K562 (cell line): ENCODE measurements around the gene ACHE. TPM values are rescaled to one million over a fixed set of nuclear protein-coding genes. Genes with fewer than 3 reads are reported as not detected.

ENCODE experiments used
- ATAC-seq: fragments of 200-7000 bp; cut with Tn5 transposase; 3 replicates; pipeline ENCODE4 v1.9.1; 2020; ENCODE audit warnings: moderate library complexity
- BruUV-seq: library from RNA; stranded (reverse); fragments of 400-500 nt; replicated peaks from 2 replicates; lab custom pipeline; 2021; lab: Mats Ljungman, UMichigan
- CTCF ChIA-PET: fragments of 300-600 bp; formaldehyde crosslinking; extraction: SDS; loops from one replicate; lab custom pipeline; 2021; ENCODE audit warnings: low intra/inter-chr PET ratio; lab: Yijun Ruan, JAX
- POLR2A ChIA-PET: fragments of 300-600, 350-650 bp; sonication (Branson Sonifier 250); formaldehyde crosslinking; extraction: SDS; loops from one replicate; lab custom pipeline; 2021; ENCODE audit warnings: antibody characterized with exemption, inconsistent platforms; lab: Yijun Ruan, JAX
- DNase-seq, 4 experiments: peaks; one replicate each; pipeline versions ENCODE4 v3.0.0 to v3.0.0-alpha.2; 2011 to 2018; ENCODE audit warnings: low spot score in 3 of 4, mixed read lengths in 3 of 4; ENCODE audit errors: extremely low read depth in 1 of 4
- FAIRE-seq: peaks from 2 replicates; lab custom pipeline; 2011; peaks lifted over from hg19 to GRCh38; lab: Jason Lieb, UNC
- H2AFZ ChIP-seq: 2 replicates; pipeline ENCODE4 v1.6.0; 2011; ENCODE audit warnings: low read depth, low read length, control low read depth, inconsistent platforms
- H3K27ac ChIP-seq: fragments of 200-600 bp; 3 replicates; pipeline ENCODE4 v1.8.0; 2011; ENCODE audit warnings: low read depth, mild to moderate bottlenecking, control low read depth, inconsistent platforms, low read length, moderate library complexity, mixed read lengths; ENCODE audit errors: extremely low read depth
- H3K27me3 ChIP-seq, 2 experiments: fragments of 300-600 bp in 1 of 2; 2 replicates in 1 of 2; 3 replicates in 1 of 2; pipeline versions ENCODE4 v1.6.0 to v1.8.0; 2011; ENCODE audit warnings: inconsistent platforms in 2 of 2, low read length in 2 of 2, mild to moderate bottlenecking in 1 of 2, mixed read lengths in 1 of 2, moderate library complexity in 1 of 2; ENCODE audit not compliant: control insufficient read depth in 2 of 2, insufficient read depth in 2 of 2
- H3K36me3 ChIP-seq: fragments of 300-600 bp; 3 replicates; pipeline ENCODE4 v1.8.0; 2011; ENCODE audit warnings: mild to moderate bottlenecking, low read length, inconsistent platforms; ENCODE audit not compliant: control insufficient read depth, insufficient read depth
- H3K4me1 ChIP-seq, 2 experiments: fragments of 200-600 bp in 1 of 2; replicated peaks in 1 of 2; 2 replicates in 1 of 2; 3 replicates in 1 of 2; pipeline versions ENCODE4 v1.5.1 to v1.8.0; 2011; ENCODE audit warnings: inconsistent platforms in 2 of 2, low read length in 2 of 2, mild to moderate bottlenecking in 1 of 2, mixed read lengths in 1 of 2, moderate library complexity in 1 of 2; ENCODE audit not compliant: control insufficient read depth in 2 of 2, insufficient read depth in 2 of 2
- H3K4me2 ChIP-seq: 2 replicates; pipeline ENCODE4 v1.6.1; 2011; ENCODE audit warnings: low read length, control low read depth, inconsistent platforms, mixed read lengths; ENCODE audit not compliant: insufficient read depth
- H3K4me3 ChIP-seq: fragments of 200-600 bp; sonication (generic), shearing (Covaris generic); 2 replicates; pipeline ENCODE4 v1.5.1; 2016; ENCODE audit warnings: control low read depth, inconsistent platforms
- H3K79me2 ChIP-seq: fragments of 200-600 bp; 3 replicates; pipeline ENCODE4 v1.8.0; 2011; ENCODE audit warnings: low read length, inconsistent platforms; ENCODE audit not compliant: control insufficient read depth, insufficient read depth
- H3K9ac ChIP-seq, 2 experiments: 2 replicates each; pipeline versions ENCODE4 v1.6.0 to v1.6.1; 2011; ENCODE audit warnings: low read depth in 2 of 2, low read length in 2 of 2, control low read depth in 1 of 2, inconsistent platforms in 1 of 2, mild to moderate bottlenecking in 1 of 2, mixed read lengths in 1 of 2; ENCODE audit not compliant: insufficient read depth in 1 of 2
- H3K9me1 ChIP-seq: one replicate; pipeline ENCODE4 v1.6.0; 2011; ENCODE audit warnings: inconsistent platforms, mild to moderate bottlenecking, low read length, moderate library complexity; ENCODE audit not compliant: control insufficient read depth, insufficient read depth
- H3K9me3 ChIP-seq: replicated peaks from 2 replicates; pipeline ENCODE4 v1.5.1; 2011; ENCODE audit warnings: low read depth, low read length, inconsistent platforms; ENCODE audit not compliant: control insufficient read depth, insufficient read depth
- H4K20me1 ChIP-seq: replicated peaks from 2 replicates; pipeline ENCODE4 v1.6.1; 2011; ENCODE audit warnings: low read length, inconsistent platforms, mixed read lengths; ENCODE audit not compliant: control insufficient read depth, insufficient read depth
- PKNOX1 ChIP-seq: fragments of 450-650 bp; IDR thresholded peaks from 2 replicates; pipeline ENCODE4 v1.6.1; 2016
- RBFOX2 ChIP-seq: fragments of 200-400 bp; formaldehyde crosslinking; IDR thresholded peaks from 2 replicates; pipeline ENCODE4 v1.6.1; 2017; ENCODE audit warnings: low read depth, mild to moderate bottlenecking, low read length, moderate library complexity
- ZNF140 ChIP-seq: fragments of 250-450 bp; sonication (Bioruptor Pico); IDR thresholded peaks from 2 replicates; pipeline ENCODE4 v1.8.0; 2021; ENCODE audit warnings: moderate library complexity, mild to moderate bottlenecking, inconsistent platforms
- WGBS: fragments of 100-300 bp; shearing (Covaris generic); methylation state at CpG from one replicate; pipeline ENCODE4 v1.1.6; 2016; ENCODE audit warnings: low coverage, mixed read lengths; ENCODE audit not compliant: insufficient coverage; ENCODE audit errors: missing lambda C conversion rate; 5-methylcytosine and 5-hydroxymethylcytosine counted together
- in situ Hi-C: fragments of 300-500 bp; cut with MboI; formaldehyde crosslinking; loops from 4 replicates; pipeline ENCODE4 v1.15.0; 2018; ENCODE audit warnings: inconsistent platforms, mixed read lengths
- intact Hi-C: fragments of 100-400 bp; cut with micrococcal nuclease; formaldehyde crosslinking; loops from 2 replicates; pipeline ENCODE4 v1.14.2; 2022
- polyA plus RNA-seq, 8 experiments: library from polyadenylated mRNA; depleted of rRNA in 4 of 8; stranded (reverse) in 5 of 8; unstranded in 3 of 8; fragments of >200 nt; fragmentation: Nextera tagmentation in 2 of 8; fragmentation: Illumina TruSeq in 1 of 8; extraction: Ambion mirVana in 2 of 8; extraction: Trizol in 1 of 8; gene quantifications; 2 replicates each; pipeline versions ENCODE4 v1.2.1 to v1.2.3, GENCODE V29; 2011 to 2014; ENCODE audit warnings: inconsistent platforms in 1 of 8, missing spikeins in 1 of 8
- total RNA-seq, 7 experiments: library from RNA; depleted of rRNA in 6 of 7; stranded (reverse); fragments of >200 nt in 6 of 7; fragmentation: Illumina TruSeq in 2 of 7; extraction: Trizol in 2 of 7; gene quantifications; 2 replicates each; pipeline versions ENCODE4 v1.2.1 to v1.2.3, GENCODE V29; 2011 to 2021; ENCODE audit warnings: low replicate concordance in 1 of 7
- TF ChIP-seq, protein P1 (sequence below): sonication (generic); formaldehyde crosslinking; IDR thresholded peaks from 2 replicates; pipeline ENCODE4 v1.8.1; 2023; ENCODE audit warnings: missing genetic modification reagents, mild to moderate bottlenecking, borderline replicate concordance

ACHE gene
- total and polyA plus RNA-seq, 9 of the 15 experiments (the other 6 are each of a cell fraction or from before 2014, with no cell fraction given): 0.04 to 8.8 (median 1.9) TPM

DNA sequence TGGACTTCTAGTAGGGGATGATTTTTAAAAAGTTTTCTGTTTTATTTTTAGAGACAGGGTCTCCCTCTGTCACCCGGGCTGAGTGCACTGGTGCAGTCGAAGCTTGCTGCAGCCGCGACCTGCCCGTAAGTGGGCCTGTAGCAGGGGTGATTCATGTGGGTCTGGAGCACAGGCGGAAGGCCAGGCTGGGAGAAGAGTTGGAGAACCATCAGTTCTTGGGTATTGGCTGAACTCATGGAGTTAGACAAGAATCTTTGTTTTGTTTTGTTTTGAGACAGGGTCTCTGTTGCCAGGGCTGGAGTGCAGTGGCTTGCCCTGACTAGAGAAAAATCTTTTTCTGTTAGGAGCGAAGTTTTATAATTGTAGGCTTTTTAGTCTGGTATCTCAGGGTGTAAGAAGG lies 15.0 kb downstream of the ACHE start:
- in situ Hi-C loops (no loop called here), intact Hi-C loops (no loop called here)
- H3K4me1 ChIP-seq: peaks cover 11 to 38% of the 10 kb centered on the region in 2 experiments; a peak in 4 of 5 replicates
- peaks cover 4% of the 10 kb centered on the region for H3K9me1 ChIP-seq
- WGBS: 98% methylated on average over 7 of the region's 7 CpGs
- H3K4me3 ChIP-seq: no peak overlapping the region
- CTCF ChIA-PET: no interaction called here
- H3K79me2 ChIP-seq: peaks cover 67% of the 10 kb centered on the region
- H3K36me3 ChIP-seq: peaks cover 99% of the 10 kb centered on the region
- H3K4me2 ChIP-seq: no peak overlapping the region
- FAIRE-seq (no peak), ATAC-seq (no peak)
- no peak overlapping the region for H2AFZ ChIP-seq
- no peaks in the 10 kb centered on the region for H3K27me3 ChIP-seq
- TF ChIP-seq ZNF140: no peak
- 0 out of 2 replicates have a peak, but pooled peaks have one; percentile 46 for TF ChIP-seq RBFOX2
- TF ChIP-seq, all 486 proteins: peak for 1
- H3K27ac ChIP-seq: no peak overlapping the region
- POLR2A ChIA-PET: interaction anchor here (1.6 kb wide), 1 partner anchor 8 kb away, joined by 4 read pairs; the partner anchor contains the start of gene UFSP1
- H4K20me1 ChIP-seq: peaks cover 16% of the 10 kb centered on the region; the same call in 1 of the 2 replicates
- H3K9ac ChIP-seq: peak overlapping the region in 1 of 2 experiments; percentile 46; a peak in 1 of 4 replicates
- H3K9me3 ChIP-seq: no peaks in the 10 kb centered on the region
- DNase-seq: no peak
- no TSS peak for BruUV-seq

DNA sequence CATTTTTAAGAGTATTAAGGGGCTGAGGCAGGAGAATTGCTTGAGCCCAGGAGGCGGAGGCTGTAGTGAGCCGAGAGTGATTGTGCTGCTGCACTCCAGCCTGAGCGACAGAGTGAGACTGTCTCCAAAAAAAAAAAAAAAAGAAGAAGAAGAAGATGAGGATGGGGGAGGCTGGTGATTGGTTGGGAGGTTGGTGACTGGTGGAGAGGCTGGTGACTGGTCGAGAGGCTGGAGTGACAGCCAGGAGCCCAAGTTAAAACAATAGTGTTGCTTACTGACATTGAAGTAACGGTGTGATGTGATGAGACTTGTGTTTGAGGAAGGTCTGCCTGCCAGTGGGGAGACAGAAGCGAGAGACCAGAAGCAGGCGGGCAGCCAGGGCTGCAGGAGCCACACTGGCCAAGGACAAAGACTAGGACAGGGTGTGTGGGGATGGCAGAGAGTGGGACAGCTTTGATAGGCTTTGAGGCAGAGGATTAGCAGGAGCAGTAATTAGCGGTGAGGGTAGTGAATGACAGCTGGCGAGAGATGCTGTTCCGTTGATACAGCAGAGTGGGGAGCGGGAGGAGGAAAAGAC lies 15.9 kb downstream of the ACHE start:
- no peak overlapping the region for H3K27ac ChIP-seq
- peaks cover 11 to 39% of the 10 kb centered on the region in 2 experiments; a peak in 4 of 5 replicates for H3K4me1 ChIP-seq
- 91% methylated on average over 10 of the region's 11 CpGs for WGBS
- peak in 3 of 4 experiments; percentile 21 to 60 (median 53) for DNase-seq
- H3K9me3 ChIP-seq: no peaks in the 10 kb centered on the region
- peaks cover 72% of the 10 kb centered on the region for H3K79me2 ChIP-seq
- H3K27me3 ChIP-seq: no peaks in the 10 kb centered on the region
- H3K4me2 ChIP-seq: no peak overlapping the region
- H3K9ac ChIP-seq: peak overlapping the region in 1 of 2 experiments; percentile 79; a peak in 2 of 4 replicates
- intact Hi-C loops: no loop called here
- peaks cover 18% of the 10 kb centered on the region; the same call in 1 of the 2 replicates for H4K20me1 ChIP-seq
- CTCF ChIA-PET: no interaction called here
- peak; percentile 78 for TF ChIP-seq PKNOX1
- TF ChIP-seq, protein P1, sequence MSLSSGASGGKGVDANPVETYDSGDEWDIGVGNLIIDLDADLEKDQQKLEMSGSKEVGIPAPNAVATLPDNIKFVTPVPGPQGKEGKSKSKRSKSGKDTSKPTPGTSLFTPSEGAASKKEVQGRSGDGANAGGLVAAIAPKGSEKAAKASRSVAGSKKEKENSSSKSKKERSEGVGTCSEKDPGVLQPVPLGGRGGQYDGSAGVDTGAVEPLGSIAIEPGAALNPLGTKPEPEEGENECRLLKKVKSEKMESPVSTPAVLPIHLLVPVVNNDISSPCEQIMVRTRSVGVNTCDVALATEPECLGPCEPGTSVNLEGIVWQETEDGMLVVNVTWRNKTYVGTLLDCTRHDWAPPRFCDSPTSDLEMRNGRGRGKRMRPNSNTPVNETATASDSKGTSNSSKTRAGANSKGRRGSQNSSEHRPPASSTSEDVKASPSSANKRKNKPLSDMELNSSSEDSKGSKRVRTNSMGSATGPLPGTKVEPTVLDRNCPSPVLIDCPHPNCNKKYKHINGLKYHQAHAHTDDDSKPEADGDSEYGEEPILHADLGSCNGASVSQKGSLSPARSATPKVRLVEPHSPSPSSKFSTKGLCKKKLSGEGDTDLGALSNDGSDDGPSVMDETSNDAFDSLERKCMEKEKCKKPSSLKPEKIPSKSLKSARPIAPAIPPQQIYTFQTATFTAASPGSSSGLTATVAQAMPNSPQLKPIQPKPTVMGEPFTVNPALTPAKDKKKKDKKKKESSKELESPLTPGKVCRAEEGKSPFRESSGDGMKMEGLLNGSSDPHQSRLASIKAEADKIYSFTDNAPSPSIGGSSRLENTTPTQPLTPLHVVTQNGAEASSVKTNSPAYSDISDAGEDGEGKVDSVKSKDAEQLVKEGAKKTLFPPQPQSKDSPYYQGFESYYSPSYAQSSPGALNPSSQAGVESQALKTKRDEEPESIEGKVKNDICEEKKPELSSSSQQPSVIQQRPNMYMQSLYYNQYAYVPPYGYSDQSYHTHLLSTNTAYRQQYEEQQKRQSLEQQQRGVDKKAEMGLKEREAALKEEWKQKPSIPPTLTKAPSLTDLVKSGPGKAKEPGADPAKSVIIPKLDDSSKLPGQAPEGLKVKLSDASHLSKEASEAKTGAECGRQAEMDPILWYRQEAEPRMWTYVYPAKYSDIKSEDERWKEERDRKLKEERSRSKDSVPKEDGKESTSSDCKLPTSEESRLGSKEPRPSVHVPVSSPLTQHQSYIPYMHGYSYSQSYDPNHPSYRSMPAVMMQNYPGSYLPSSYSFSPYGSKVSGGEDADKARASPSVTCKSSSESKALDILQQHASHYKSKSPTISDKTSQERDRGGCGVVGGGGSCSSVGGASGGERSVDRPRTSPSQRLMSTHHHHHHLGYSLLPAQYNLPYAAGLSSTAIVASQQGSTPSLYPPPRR (CRISPR knock-in tag): no peak
- no TSS peak for BruUV-seq
- H3K36me3 ChIP-seq: peaks cover 93% of the 10 kb centered on the region
- POLR2A ChIA-PET: interaction anchor here (0.6 to 1.6 kb wide), 2 partner anchors 9 to 38 kb away, joined by 4 read pairs; partner anchors contain the start of gene UFSP1
- in situ Hi-C loops: no loop called here
- no peak for ATAC-seq
- H2AFZ ChIP-seq: no peak overlapping the region
- H3K4me3 ChIP-seq: no peak overlapping the region
- no peak for FAIRE-seq
- H3K9me1 ChIP-seq: peaks cover 4% of the 10 kb centered on the region
